ENCODE measurements around the gene NUPR1. TPM values are rescaled to one million over a fixed set of nuclear protein-coding genes. Genes with fewer than 3 reads are reported as not detected.

The NUPR1 gene
- total and polyA plus RNA-seq, 2 donors from 2014 or later, result 64.7 to 125 TPM

DNA sequence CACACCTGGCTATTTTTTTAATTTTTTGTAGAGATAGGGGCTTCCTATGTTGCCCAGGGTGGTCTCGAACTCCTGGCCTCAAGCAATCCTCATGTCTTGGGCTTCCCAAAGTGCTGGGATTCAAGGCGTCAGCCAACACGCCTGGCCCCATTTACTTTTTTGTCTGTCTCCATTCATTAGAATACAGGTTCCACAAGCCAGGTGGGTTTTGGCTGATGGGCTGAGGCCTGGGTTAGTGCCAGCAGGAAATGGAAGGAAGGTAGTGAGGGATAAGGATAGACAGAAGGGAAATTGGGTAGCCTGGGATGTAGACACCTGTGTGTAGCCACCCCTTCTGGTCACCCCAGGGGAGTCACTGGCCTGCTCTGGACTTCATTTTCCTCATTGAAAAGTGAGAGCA is 27.7 kb downstream of the NUPR1 start:
- H3K36me3 ChIP-seq (ENCODE audit: control insufficient read depth in 2 of 3, insufficient read depth in 3 of 3, low read length in 3 of 3), result no peaks in the 10 kb centered on the region
- no peaks in the 10 kb centered on the region for H3K4me1 ChIP-seq (ENCODE audit: control insufficient read depth in 2 of 3, insufficient read depth in 2 of 3, low read depth in 1 of 3, low read length in 3 of 3)
- no peak overlapping the region for H3K27ac ChIP-seq (ENCODE audit: low read depth in 2 of 2, low read length in 2 of 2)
- intact Hi-C loops (cut with DNase I), result no loop called here
- no peaks in the 10 kb centered on the region for H3K27me3 ChIP-seq (ENCODE audit: control insufficient read depth, insufficient read depth, low read length)
- H3K9me3 ChIP-seq (ENCODE audit: control insufficient read depth in 2 of 3, insufficient read depth in 1 of 3, low read length in 3 of 3), result no peaks in the 10 kb centered on the region
- H3K9ac ChIP-seq (ENCODE audit: low read length in 3 of 3), result no peak overlapping the region
- TF ChIP-seq, protein P1, sequence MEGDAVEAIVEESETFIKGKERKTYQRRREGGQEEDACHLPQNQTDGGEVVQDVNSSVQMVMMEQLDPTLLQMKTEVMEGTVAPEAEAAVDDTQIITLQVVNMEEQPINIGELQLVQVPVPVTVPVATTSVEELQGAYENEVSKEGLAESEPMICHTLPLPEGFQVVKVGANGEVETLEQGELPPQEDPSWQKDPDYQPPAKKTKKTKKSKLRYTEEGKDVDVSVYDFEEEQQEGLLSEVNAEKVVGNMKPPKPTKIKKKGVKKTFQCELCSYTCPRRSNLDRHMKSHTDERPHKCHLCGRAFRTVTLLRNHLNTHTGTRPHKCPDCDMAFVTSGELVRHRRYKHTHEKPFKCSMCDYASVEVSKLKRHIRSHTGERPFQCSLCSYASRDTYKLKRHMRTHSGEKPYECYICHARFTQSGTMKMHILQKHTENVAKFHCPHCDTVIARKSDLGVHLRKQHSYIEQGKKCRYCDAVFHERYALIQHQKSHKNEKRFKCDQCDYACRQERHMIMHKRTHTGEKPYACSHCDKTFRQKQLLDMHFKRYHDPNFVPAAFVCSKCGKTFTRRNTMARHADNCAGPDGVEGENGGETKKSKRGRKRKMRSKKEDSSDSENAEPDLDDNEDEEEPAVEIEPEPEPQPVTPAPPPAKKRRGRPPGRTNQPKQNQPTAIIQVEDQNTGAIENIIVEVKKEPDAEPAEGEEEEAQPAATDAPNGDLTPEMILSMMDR (IDR thresholded peaks at IDR 0.05; ENCODE audit: borderline replicate concordance, extremely low read depth, insufficient read depth), result no peak
- DNase-seq (no peak), FAIRE-seq (no peak)
- H3K4me3 ChIP-seq (ENCODE audit: low read length in 3 of 3), result no peak overlapping the region

DNA sequence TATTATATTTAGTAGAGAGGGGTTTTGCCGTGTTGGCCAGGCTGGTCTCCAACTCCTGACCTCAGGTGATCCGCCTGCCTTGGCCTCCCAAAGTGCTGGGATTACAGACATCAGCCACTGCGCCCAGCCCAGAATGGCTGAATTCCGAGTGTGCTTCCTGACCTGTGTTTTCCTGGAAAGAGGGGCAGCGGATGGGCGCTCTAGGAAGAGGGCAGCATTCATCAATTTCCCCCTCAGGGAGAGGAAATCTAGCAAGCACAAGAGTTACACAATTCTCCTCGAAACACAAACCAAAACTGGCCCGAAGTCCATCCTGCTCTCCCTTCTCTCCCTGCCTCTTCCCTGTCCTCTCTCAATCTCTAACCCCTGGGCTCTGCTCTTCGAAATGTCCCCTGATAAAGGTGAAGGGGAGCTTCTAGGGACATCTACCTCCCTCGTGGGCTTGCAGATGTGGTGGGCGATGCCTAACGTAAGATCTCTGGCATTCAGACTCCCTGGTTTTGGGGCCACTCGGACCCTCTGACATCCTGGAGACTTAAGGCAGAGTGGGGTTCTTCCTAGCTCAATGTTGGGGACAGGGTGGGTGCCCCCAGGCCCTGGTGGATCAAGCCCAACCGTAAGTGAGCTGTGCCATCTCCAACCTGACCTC is 33.2 kb downstream of the NUPR1 start:
- no peak for FAIRE-seq

GRCh38 chr16:28504707-28505404 is 33.9 kb downstream of the NUPR1 start:
- FAIRE-seq, result no peak
- TF ChIP-seq, protein P1 (IDR thresholded peaks at IDR 0.05; ENCODE audit: borderline replicate concordance, extremely low read depth, insufficient read depth), result no peak

More for the DNA sequence above, 33.2 kb downstream of the NUPR1 start:
- DNase-seq, result no peak
- H3K4me1 ChIP-seq (ENCODE audit: control insufficient read depth in 2 of 3, insufficient read depth in 2 of 3, low read depth in 1 of 3, low read length in 3 of 3), result peaks cover 0 to 6% (median 0%) of the 10 kb centered on the region in 3 donors
- H3K9ac ChIP-seq (ENCODE audit: low read length in 3 of 3), result no peak overlapping the region
- no peaks in the 10 kb centered on the region for H3K27me3 ChIP-seq (ENCODE audit: control insufficient read depth, insufficient read depth, low read length)
- no peak overlapping the region for H3K27ac ChIP-seq (ENCODE audit: low read depth in 2 of 2, low read length in 2 of 2)
- TF ChIP-seq, protein P1 (IDR thresholded peaks at IDR 0.05; ENCODE audit: borderline replicate concordance, extremely low read depth, insufficient read depth), result no peak
- intact Hi-C loops (cut with DNase I), result no loop called here
- no peaks in the 10 kb centered on the region for H3K9me3 ChIP-seq (ENCODE audit: control insufficient read depth in 2 of 3, insufficient read depth in 1 of 3, low read length in 3 of 3)
- no peaks in the 10 kb centered on the region for H3K36me3 ChIP-seq (ENCODE audit: control insufficient read depth in 2 of 3, insufficient read depth in 3 of 3, low read length in 3 of 3)
- no peak overlapping the region for H3K4me3 ChIP-seq (ENCODE audit: low read length in 3 of 3)

More at GRCh38 chr16:28504707-28505404, 33.9 kb downstream of the NUPR1 start:
- intact Hi-C loops (cut with DNase I), result no loop called here
- H3K36me3 ChIP-seq (ENCODE audit: control insufficient read depth in 2 of 3, insufficient read depth in 3 of 3, low read length in 3 of 3), result no peaks in the 10 kb centered on the region
- peaks cover 0 to 6% (median 0%) of the 10 kb centered on the region in 3 donors for H3K4me1 ChIP-seq (ENCODE audit: control insufficient read depth in 2 of 3, insufficient read depth in 2 of 3, low read depth in 1 of 3, low read length in 3 of 3)
- no peak overlapping the region for H3K4me3 ChIP-seq (ENCODE audit: low read length in 3 of 3)
- H3K9me3 ChIP-seq (ENCODE audit: control insufficient read depth in 2 of 3, insufficient read depth in 1 of 3, low read length in 3 of 3), result no peaks in the 10 kb centered on the region
- H3K27me3 ChIP-seq (ENCODE audit: control insufficient read depth, insufficient read depth, low read length), result no peaks in the 10 kb centered on the region
- peak in 4 of 5 donors; percentile 22 to 90 (median 32) for DNase-seq
- H3K9ac ChIP-seq (ENCODE audit: low read length in 3 of 3), result no peak overlapping the region
- no peak overlapping the region for H3K27ac ChIP-seq (ENCODE audit: low read depth in 2 of 2, low read length in 2 of 2)
